LNCaP clone FGC (cell line): Measurements from ENCODE around the gene DGCR2.
"Not testable (repeated sequence)": the region's sequence is repeated elsewhere in the genome, so short reads cannot be mapped to it uniquely, and the experiment has no call there.

Experiments used
- DNase-seq: peaks from one replicate; pipeline ENCODE4 v3.0.0-alpha.2; 2011; ENCODE audit warnings: low read depth
- H3K4me3 ChIP-seq: 2 replicates; pipeline ENCODE4 v1.5.1; 2011; ENCODE audit warnings: mild to moderate bottlenecking, low read depth, low read length, control low read depth
- CTCF ChIP-seq: IDR thresholded peaks from 2 replicates; pipeline ENCODE4 v1.5.1; 2012; ENCODE audit warnings: mild to moderate bottlenecking; ENCODE audit not compliant: control insufficient read depth, insufficient read depth; ENCODE audit errors: extremely low read depth

Gene DGCR2

GRCh38 chr22:19166421-19166820 is 44.2 kb upstream of the DGCR2 start:
- no peak overlapping the region for H3K4me3 ChIP-seq
- no peak for DNase-seq
- TF ChIP-seq CTCF: no peak

GRCh38 chr22:19164425-19164824 is 42.2 kb upstream of the DGCR2 start:
- no peak for TF ChIP-seq CTCF
- no peak for DNase-seq
- no peak overlapping the region for H3K4me3 ChIP-seq

GRCh38 chr22:19158649-19159048 is 36.4 kb upstream of the DGCR2 start:
- DNase-seq, H3K4me3 ChIP-seq: not testable (repeated sequence)

- not testable (repeated sequence) for H3K4me3 ChIP-seq, DNase-seq
Measured at GRCh38 chr22:19156109-19156508, 33.9 kb upstream of the DGCR2 start.

- no peak for TF ChIP-seq CTCF
Measured at GRCh38 chr22:19152942-19153883, 31.0 kb upstream of the DGCR2 start.

GRCh38 chr22:19151329-19152191 is 29.3 kb upstream of the DGCR2 start:
- no peak overlapping the region for H3K4me3 ChIP-seq
- no peak for TF ChIP-seq CTCF
- no peak for DNase-seq

More at GRCh38 chr22:19152942-19153883, 31.0 kb upstream of the DGCR2 start:
- no peak overlapping the region for H3K4me3 ChIP-seq
- DNase-seq: no peak

GRCh38 chr22:19150482-19151328 is 28.5 kb upstream of the DGCR2 start:
- DNase-seq: no peak
- no peak overlapping the region for H3K4me3 ChIP-seq
- no peak for TF ChIP-seq CTCF
